Inflammatory macrophage treated with lipopolysaccharide for 1 hour (primary cell): ENCODE data around the gene PPP1CB.
"Not testable (repeated sequence)": the region's sequence is repeated elsewhere in the genome, so short reads cannot be mapped to it uniquely, and the experiment has no call there.

Experiments
- DNase-seq, 2 donors: peaks; one replicate each; pipeline ENCODE4 v3.0.0-alpha.2; 2020 to 2022

Gene PPP1CB

GRCh38 chr2:28780496-28780895 lies 28.9 kb downstream of the PPP1CB start:
- no peak for DNase-seq

DNA sequence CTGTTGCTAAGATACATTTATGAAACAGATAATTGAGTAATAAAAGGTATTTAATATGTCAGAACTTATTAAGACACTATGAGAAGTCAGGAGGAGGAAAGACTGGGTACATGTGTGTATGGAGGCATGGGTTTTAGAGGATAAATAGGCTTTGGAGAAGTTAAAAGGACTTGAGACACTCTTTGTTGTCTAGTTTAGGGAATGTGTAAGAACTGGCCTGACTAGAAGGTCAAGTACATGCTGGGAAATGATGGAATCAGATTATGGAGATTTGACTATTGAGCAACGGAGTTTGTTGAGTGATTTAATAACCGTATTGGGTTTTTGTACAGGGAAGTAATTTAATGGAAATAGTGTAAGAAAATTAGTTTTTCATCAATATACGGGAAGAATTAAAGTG lies 30.8 kb downstream of the PPP1CB start:
- no peak for DNase-seq

GRCh38 chr2:28784570-28784969 lies 32.9 kb downstream of the PPP1CB start:
- not testable (repeated sequence) for DNase-seq

DNA sequence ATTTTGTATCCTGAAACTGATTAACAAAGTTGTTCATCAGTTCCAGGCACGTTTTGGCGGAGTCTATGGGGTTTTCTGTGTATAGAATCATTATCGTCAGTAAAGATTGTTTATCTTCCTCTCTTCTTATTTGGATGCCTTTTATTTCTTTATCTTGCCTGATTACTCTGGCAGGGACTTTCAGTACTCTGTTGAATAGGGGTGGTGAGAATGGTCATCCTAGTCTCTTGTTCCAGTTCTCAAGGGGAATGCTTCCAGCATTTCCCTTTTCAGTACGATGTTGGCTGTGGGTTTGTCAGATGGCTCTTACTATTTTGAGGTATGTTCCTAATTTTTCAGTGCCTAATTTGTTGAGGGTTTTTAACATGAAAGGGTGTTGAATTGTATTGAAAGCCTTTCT lies 45.0 kb downstream of the PPP1CB start:
- DNase-seq: no peak

DNA sequence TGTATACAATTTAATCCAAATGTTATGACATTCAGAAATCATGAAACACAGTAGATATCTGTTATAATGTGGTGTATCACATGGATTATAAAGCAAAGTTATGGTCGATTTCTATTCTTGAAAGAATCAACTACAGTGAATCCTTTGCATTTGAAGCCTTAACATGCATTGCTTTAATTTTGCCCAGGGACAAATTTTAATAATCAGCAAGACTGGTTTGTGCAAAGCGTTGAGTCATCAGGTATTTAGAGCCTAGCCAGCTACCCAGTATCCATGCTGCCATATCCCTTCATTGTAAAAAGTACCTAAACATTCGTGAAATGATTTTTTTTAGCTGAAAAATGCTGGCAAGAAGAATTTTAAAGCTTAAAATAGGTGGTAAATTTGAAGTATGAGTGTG lies 50.1 kb downstream of the PPP1CB start:
- DNase-seq: no peak

- no peak for DNase-seq
Measured at GRCh38 chr2:28802975-28803429, 51.4 kb downstream of the PPP1CB start.

GRCh38 chr2:28809927-28810326 lies 58.3 kb downstream of the PPP1CB start:
- no peak for DNase-seq

- DNase-seq: peak; percentile 25 to 60
Measured at GRCh38 chr2:28810384-28811285, 59.0 kb downstream of the PPP1CB start, which contains the start of gene SPDYA. SPDYA (plus strand) TSS chr2:28810834; CDS start chr2:28816015, 5,181 bp downstream.

DNA sequence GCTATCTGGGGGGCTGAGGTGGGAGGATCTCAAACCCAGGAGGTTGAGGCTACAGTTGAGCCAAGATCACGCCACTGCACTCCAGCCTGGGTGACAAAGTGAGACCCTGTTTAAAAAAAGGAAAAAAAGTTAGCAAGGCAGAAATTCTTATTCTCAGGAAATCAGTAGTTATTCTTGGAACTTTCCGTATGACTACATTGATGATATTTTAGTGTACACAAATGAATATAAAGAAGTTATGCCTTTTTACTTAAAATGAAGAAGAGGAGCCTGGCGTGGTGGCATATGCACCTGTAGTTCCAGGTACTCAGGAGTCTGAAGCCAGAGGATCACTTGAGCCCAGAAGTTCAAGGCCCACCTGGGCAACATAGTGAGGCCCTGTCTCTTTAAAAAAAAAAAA lies 66.4 kb downstream of the PPP1CB start:
- DNase-seq: no peak

DNA sequence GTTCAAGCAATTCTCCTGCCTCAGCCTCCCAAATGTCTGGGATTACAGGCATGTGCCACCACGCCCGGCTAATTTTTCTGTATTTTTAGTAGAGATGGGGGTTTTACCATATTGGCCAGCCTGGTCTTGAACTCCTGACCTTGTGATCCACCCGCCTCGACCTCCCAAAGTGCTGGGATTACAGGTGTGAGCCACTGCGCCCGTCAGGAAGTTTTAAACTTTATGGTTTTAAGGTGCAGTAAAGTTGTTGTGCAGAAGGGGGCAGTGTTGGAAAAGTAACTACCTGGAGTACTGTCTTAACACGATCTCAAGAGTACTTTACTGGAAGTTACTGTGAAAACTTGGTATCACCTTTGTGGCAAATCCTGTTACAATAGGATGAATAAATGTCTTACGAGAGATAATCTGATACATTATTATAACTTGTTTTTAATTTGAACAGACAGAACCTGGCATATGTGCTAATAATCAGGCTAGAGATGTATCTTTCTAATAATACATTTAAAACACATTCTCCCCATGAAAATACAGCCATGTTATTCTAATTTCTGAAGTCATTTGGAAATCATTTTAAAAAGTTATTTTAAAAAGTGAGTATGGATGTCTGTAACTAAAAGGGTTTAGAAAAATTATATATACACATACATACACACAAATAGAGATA lies 69.8 kb downstream of the PPP1CB start:
- DNase-seq: peak; percentile 11 to 74

DNA sequence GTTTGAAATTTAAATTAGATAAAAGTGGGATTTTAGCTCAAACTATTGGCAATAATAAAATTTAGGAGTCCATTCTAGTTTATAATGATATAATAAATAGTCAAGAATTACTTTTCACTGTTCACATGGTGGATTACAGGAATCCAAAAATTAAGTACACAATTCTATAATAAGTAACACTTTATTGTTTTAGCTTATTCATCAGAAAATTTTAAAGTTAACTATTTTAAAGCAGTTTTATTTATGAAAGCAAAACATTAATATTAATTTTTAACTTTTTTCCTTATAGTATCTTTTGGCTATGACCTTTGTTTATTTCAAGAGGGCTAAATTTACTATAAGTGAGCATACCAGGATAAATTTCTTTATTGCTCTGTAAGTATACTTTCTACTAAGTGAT lies 70.4 kb downstream of the PPP1CB start:
- DNase-seq: no peak

DNA sequence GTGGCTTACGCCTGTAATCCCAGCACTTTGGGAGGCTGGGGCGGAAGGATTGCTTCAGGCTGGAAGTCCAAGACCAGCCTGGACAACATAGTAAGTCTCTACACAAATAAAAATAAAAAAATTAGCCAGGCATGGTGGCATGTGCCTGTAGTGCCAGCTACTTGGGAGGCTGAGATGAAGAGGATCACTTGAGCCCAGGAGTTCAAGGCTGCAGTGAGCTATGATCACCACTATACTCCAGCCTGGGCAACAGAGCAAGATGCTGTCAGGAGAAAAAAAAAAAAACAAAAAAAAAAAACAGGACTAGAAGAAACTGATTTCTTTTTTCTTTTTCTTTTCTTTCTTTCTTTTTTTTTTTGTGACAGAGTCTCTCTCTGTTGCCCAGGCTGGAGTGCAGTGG lies 72.6 kb downstream of the PPP1CB start:
- DNase-seq: no peak

DNA sequence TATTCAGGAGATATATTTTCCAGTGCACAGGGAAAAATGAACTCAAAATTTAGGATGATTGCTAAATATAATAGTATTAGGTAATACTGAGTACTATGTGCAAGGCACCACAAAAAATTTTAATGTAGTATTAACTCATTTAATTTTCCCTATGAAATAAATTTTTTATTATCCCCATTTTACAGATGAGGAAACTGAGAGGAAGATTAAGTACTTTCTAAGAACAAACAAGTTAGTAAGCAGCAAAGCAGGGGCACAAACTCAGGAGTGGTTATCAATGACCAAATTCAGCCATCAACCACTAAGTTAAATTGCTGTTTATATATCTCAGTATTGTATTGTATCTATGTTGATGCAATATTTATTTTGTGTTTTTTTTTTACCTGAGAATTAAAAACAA lies 73.2 kb downstream of the PPP1CB start:
- DNase-seq: no peak

DNA sequence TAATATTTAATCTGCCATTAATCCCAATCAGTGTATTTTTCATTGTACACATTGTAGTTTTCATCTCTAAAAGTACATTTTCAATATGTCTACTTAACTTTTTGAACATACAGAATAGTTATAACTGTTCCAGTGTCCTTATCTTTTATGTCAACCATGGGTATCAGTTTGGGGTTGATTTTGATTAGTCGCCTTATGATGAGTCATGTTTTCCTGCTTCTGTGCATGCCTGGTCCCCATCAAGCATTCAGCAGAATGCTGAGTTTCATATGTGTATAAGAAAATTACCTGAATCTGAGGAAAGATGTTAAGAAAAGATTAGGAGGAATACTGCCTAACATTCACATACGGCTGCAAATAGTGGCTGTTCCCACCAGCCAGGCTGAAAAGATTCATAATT lies 76.8 kb downstream of the PPP1CB start:
- no peak for DNase-seq

DNA sequence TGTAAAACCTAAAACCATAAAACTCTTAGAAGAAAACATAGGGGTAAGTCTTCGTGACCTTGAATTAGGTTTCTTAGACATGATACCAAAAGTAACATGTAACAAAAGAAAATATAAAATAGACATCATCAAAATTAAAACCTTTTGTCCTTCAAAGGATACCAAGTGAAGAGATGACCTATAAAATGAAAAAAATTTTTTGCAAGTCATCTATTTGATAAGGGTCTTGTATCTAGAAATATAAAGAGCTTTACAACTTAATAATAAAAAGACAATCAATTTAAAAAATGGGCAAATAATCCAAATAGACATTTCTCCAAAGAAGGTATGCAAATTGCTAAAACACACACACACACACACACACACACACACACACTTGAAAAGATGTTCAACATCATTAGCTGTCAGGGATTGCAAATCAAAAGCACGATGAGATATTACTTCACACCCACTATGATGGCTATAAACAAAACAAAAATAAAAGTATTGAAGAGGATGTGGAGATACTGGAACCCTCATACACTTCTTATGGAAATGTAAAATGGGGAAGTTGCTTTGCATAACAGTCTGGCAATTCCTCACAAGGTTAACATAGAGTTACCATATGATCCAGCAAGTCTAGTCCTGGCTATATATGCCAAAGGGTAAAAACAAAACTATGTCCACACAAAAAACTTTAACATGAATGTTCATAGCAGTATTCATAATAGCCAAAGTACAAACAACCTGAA lies 82.3 kb downstream of the PPP1CB start:
- peak; percentile 48 to 66 for DNase-seq

DNA sequence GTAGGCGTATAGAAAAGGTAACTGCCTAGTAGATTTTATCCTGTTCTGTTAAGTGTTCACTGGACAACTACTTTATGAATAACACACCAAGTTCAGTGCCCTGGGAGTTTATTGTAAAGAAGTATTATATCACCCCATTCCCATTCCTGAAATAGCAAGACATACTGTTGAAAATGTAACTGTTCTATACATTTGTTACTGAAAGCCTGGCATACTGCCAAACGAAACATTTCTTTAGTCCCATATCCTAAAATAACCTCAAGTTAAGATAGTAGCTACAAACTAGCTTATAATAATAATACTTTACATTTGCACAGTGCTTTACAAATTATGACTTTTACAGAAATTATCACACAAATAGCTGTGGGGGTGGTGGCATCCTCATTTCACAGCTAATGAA lies 84.2 kb downstream of the PPP1CB start:
- DNase-seq: no peak

DNA sequence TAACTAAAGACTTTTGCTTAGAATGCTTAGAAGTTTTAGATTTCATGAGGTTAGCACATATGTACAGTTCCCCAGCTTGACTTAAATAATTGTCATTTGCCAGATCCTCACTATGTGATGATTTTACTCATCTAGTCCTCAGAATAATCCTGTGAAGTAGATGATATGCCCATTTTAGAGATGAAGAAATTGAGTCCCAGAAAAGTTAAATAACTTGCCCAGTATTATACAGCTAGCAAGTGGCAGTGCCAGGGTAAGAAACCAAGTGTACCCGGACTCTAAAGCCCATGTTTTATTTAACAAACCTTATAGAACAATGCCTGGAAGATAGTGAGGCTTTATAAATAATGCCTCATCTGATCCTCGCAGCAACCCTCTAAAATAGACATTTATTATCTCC lies 87.3 kb downstream of the PPP1CB start:
- DNase-seq: no peak

GRCh38 chr2:28842042-28842441 lies 90.4 kb downstream of the PPP1CB start:
- DNase-seq: no peak
